Subcutaneous adipose tissue (tissue), 4 donors: ENCODE results near the gene MYMX. TPM values are rescaled to one million over a fixed set of nuclear protein-coding genes. Genes with fewer than 3 reads are reported as not detected.

Experiments
- total RNA-seq, 4 donors: library from RNA; depleted of rRNA; stranded (reverse); fragments of >200 nt; gene quantifications; one replicate each; pipeline ENCODE4 v1.1.0, GENCODE V29; 2016
- TF ChIP-seq, protein P1 (sequence below): fragments of 450-650 bp; IDR thresholded peaks from one replicate; pipeline ENCODE4 v1.5.1; 2016; ENCODE audit warnings: low read depth, mild to moderate bottlenecking, control low read depth, antibody characterized with exemption, moderate library complexity

The MYMX gene
- total RNA-seq, 4 donors from 2014 or later: 0.98 to 2.6 (median 1.8) TPM

DNA sequence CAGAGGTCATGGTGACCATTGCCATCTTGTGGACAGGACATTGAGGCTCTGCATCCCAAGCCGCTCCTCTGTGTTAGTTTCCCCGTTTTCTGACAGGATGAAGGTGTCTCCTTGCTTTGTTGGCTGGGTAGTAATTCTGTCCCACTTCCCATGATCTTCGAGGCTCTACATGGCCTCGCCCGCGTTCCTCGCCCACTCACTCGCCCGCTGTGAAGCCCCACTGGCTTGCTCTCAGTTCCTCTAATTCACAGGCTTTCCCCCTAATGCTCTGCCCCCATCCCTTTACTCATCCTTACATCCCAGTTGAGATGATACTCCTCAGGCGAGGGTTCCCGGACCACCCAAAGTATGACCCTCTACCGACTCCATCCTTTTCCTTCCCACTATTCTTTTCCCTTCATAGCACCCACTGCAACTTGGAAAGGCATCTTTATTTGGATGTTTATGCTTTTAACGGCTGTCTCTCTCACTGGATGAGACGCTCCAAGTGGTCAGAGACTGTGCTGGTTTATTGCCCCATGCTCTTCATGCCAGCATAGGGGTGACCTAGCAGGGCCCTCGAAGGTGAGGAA is 41.1 kb downstream of the MYMX start:
- TF ChIP-seq, protein P1, sequence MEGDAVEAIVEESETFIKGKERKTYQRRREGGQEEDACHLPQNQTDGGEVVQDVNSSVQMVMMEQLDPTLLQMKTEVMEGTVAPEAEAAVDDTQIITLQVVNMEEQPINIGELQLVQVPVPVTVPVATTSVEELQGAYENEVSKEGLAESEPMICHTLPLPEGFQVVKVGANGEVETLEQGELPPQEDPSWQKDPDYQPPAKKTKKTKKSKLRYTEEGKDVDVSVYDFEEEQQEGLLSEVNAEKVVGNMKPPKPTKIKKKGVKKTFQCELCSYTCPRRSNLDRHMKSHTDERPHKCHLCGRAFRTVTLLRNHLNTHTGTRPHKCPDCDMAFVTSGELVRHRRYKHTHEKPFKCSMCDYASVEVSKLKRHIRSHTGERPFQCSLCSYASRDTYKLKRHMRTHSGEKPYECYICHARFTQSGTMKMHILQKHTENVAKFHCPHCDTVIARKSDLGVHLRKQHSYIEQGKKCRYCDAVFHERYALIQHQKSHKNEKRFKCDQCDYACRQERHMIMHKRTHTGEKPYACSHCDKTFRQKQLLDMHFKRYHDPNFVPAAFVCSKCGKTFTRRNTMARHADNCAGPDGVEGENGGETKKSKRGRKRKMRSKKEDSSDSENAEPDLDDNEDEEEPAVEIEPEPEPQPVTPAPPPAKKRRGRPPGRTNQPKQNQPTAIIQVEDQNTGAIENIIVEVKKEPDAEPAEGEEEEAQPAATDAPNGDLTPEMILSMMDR: no peak

DNA sequence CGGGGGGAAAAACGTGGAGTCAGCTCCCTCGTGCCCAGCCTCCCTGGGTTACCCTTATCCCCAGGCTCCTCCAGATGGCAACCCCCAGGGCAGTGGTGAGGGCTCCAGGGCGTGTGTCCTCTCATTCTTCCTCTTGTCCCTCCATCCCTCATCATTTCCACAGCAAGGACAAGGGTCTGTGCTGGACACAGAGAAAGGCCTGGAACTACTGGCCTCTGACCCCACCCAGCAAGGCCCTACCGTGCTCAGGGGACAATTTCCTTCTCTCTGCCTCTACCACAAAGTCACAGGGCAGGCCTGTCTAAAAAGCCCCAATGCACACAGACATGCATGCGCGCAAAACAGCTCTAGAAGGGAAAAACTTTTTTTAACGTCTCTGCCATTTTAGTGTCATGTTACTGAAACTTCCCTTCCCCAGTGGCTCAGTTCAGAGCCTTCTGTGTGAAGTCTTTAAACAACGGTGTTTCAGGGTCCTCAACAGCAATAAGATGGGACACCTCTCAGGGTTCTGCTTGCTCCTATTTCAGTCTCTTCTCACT is 41.7 kb downstream of the MYMX start:
- TF ChIP-seq, protein P1: no peak

DNA sequence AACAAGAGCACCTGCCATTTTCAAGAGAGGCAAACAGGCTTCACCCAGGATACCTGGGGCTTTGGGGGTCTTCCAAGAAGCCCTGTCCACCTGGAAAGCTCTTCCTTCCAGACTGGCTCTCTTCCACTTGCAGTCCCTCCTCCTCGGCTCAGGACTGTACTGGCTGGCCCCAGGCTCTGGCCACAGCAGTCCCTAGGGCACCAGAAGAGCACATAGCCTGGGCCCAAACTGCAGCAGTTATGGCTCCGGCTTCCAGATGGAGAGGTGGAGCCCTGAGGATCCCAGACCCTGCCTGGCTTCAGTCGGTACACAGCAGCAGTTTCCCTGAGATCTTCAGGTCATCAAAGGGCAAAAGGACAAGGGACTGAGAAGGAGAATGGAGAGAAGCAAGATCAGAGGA is 42.2 kb downstream of the MYMX start:
- TF ChIP-seq, protein P1: no peak

DNA sequence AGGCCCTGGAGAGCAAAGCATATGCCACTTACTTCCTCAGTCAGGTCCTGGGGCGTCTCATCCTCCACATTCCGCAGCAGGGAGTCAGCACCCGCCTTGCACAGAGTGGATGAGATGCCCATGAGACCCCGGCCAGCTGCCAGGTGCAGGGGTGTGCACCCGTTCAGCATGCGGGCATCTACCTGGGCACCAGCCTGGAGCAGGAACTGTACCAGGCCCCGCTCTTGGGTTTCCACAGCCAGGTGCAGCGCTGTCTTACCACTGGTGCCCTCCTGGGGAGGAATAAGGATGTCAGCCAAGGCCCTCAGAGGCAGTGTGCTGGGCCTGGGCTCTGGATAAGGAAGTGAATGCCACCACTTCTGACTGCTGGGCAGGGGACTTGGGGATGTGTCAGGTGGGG is 43.3 kb downstream of the MYMX start:
- TF ChIP-seq, protein P1: no peak

DNA sequence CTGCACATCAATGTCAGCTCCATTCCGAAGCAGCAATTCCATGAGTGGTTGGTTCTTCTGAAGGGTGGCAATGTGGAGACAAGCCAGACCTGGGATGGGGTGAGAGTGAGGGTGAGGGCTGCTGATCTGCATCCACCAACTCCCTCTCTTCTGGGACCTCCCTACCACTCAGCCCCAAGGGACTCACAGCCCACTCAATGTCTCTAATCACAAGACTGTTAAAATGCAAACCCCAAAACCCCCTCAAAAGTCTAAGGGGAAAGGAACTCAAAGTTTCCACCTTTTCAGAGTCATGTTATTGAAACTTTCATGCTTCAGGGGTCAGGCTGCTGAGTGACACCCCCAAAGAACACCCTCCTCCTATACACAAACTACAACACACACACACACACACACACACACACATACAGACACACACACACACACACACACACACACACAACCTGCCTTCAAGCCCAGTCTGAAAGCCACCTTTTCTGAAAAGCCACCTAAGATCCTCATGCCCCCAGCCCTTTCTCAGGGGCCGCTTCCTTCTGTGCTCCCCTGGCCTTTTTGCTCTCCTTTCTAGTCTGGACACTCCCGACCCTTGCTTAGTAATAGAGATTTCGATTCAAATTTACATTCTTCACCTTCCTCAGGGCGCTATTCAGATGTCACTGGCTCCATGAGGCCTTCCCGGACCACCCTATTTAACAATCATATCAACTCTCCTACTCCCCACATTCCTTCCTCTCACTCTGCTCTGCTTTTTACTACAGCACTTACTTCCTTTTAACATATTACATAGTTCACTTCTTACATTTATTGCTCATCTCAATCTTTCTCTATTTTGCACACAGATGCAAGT is 43.9 kb downstream of the MYMX start:
- TF ChIP-seq, protein P1: no peak

DNA sequence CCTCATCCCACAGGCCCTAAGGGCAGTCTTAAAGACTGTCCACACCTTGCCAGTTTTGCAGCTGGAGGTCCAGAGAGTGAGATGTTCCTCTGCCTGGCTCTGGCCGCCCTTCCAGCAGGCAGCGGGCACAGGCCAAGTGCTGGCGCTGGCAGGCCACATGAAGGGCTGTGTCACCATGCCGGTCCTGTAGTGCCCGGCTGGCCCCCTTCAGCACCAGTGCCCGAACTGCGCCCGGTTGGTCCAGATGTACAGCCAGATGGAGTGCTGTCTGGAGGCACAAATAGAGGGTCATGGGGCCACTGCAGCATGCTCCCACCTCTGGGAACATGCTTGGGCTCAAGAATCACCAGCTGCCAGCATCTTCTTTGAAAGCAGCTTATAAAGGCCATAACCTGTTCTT is 44.9 kb downstream of the MYMX start:
- TF ChIP-seq, protein P1: no peak
